Measurements from ENCODE around the gene CTNNA1. TPM values are rescaled to one million over a fixed set of nuclear protein-coding genes. Genes with fewer than 3 reads are reported as not detected.

Gene CTNNA1
- polyA plus RNA-seq, 1 donor (not counting 4 experiments of a cell fraction or from before 2014, with no cell fraction given) = 119 TPM

- TF ChIP-seq, protein P1, sequence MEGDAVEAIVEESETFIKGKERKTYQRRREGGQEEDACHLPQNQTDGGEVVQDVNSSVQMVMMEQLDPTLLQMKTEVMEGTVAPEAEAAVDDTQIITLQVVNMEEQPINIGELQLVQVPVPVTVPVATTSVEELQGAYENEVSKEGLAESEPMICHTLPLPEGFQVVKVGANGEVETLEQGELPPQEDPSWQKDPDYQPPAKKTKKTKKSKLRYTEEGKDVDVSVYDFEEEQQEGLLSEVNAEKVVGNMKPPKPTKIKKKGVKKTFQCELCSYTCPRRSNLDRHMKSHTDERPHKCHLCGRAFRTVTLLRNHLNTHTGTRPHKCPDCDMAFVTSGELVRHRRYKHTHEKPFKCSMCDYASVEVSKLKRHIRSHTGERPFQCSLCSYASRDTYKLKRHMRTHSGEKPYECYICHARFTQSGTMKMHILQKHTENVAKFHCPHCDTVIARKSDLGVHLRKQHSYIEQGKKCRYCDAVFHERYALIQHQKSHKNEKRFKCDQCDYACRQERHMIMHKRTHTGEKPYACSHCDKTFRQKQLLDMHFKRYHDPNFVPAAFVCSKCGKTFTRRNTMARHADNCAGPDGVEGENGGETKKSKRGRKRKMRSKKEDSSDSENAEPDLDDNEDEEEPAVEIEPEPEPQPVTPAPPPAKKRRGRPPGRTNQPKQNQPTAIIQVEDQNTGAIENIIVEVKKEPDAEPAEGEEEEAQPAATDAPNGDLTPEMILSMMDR (optimal IDR thresholded peaks at IDR 0.05 in 1 of 3, IDR thresholded peaks at IDR 0.05 in 1 of 3, conservative IDR thresholded peaks at IDR 0.05 in 1 of 3; ENCODE audit: extremely low read depth in 1 of 3, insufficient read depth in 2 of 3, low read length in 3 of 3) = no peak
- TF ChIP-seq EZH2 (IDR thresholded peaks at IDR 0.05; ENCODE audit: low read length) = no peak
- no peak overlapping the region for H3K9ac ChIP-seq (ENCODE audit: control insufficient read depth, extremely low read depth, insufficient read depth, low read length)
- FAIRE-seq (peak; percentile 20), DNase-seq (ENCODE audit: low read depth, low spot score) (no peak)
- H3K4me1 ChIP-seq (ENCODE audit: control insufficient read depth, extremely low read depth, insufficient read depth, low read length) = peaks cover 25% of the 10 kb centered on the region
- peaks cover 74% of the 10 kb centered on the region for H3K79me2 ChIP-seq (ENCODE audit: control insufficient read depth, insufficient read depth, low read length)
- H3K36me3 ChIP-seq (ENCODE audit: control insufficient read depth in 2 of 2, extremely low read depth in 1 of 2, insufficient read depth in 2 of 2, low read length in 2 of 2) = no peaks in the 10 kb centered on the region
- no peaks in the 10 kb centered on the region for H4K20me1 ChIP-seq (ENCODE audit: control insufficient read depth, extremely low read depth, insufficient read depth, low read length)
- no peaks in the 10 kb centered on the region for H3K27me3 ChIP-seq (ENCODE audit: control insufficient read depth, extremely low read depth, insufficient read depth, low read length)
- H3K4me2 ChIP-seq (ENCODE audit: control insufficient read depth, extremely low read depth, insufficient read depth, low read depth, low read length) = peak overlapping the region; percentile 17
- dilution Hi-C loops (cut with MboI; ENCODE audit: extremely low pct_ligation_motif_present, low sequenced_read_pairs) = no loop called here
- H3K9me3 ChIP-seq (ENCODE audit: control insufficient read depth, low read depth, low read length) = no peaks in the 10 kb centered on the region
- no peak overlapping the region for H3K4me3 ChIP-seq (ENCODE audit: control insufficient read depth in 2 of 3, extremely low read depth in 1 of 3, insufficient read depth in 2 of 3, low read depth in 1 of 3, low read length in 3 of 3)
- no peak overlapping the region for H2AFZ ChIP-seq (ENCODE audit: control insufficient read depth, low read length)
- no peak overlapping the region for H3K27ac ChIP-seq (ENCODE audit: control insufficient read depth, insufficient read depth, low read length)
- H3K9me1 ChIP-seq (ENCODE audit: control insufficient read depth, extremely low read depth, insufficient read depth, low read length) = no peaks in the 10 kb centered on the region
Observed at GRCh38 chr5:138849439-138849838, 96.2 kb downstream of the CTNNA1 start.

DNA sequence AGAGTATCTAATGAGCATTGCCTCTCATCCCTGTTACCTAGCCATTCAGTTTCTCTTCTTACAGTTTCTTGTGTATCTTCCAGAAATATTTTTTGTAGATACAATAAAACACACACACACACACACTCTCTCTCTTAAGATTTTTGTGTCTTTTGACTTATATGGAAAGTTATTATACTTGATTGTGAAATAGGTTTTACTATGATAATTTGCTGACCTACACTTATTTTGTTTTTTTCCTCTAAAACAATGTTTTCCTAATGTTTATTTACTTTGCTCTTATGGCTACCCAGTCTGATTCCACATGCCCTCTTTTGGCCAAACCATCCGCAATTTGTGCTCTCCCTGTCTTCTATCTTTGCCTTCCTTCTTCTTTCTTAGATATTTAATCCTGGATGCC is 96.7 kb downstream of the CTNNA1 start:
- DNase-seq (ENCODE audit: low read depth, low spot score) (no peak), FAIRE-seq (no peak)
- dilution Hi-C loops (cut with MboI; ENCODE audit: extremely low pct_ligation_motif_present, low sequenced_read_pairs) = no loop called here
- no peaks in the 10 kb centered on the region for H3K36me3 ChIP-seq (ENCODE audit: control insufficient read depth in 2 of 2, extremely low read depth in 1 of 2, insufficient read depth in 2 of 2, low read length in 2 of 2)
- no peak overlapping the region for H2AFZ ChIP-seq (ENCODE audit: control insufficient read depth, low read length)
- no peak overlapping the region for H3K4me2 ChIP-seq (ENCODE audit: control insufficient read depth, extremely low read depth, insufficient read depth, low read depth, low read length)
- no peak overlapping the region for H3K27ac ChIP-seq (ENCODE audit: control insufficient read depth, insufficient read depth, low read length)
- peaks cover 21% of the 10 kb centered on the region for H3K4me1 ChIP-seq (ENCODE audit: control insufficient read depth, extremely low read depth, insufficient read depth, low read length)
- TF ChIP-seq, protein P1 (optimal IDR thresholded peaks at IDR 0.05 in 1 of 3, IDR thresholded peaks at IDR 0.05 in 1 of 3, conservative IDR thresholded peaks at IDR 0.05 in 1 of 3; ENCODE audit: extremely low read depth in 1 of 3, insufficient read depth in 2 of 3, low read length in 3 of 3) = no peak
- TF ChIP-seq EZH2 (IDR thresholded peaks at IDR 0.05; ENCODE audit: low read length) = no peak
- no peak overlapping the region for H3K4me3 ChIP-seq (ENCODE audit: control insufficient read depth in 2 of 3, extremely low read depth in 1 of 3, insufficient read depth in 2 of 3, low read depth in 1 of 3, low read length in 3 of 3)
- no peaks in the 10 kb centered on the region for H4K20me1 ChIP-seq (ENCODE audit: control insufficient read depth, extremely low read depth, insufficient read depth, low read length)
- H3K9me3 ChIP-seq (ENCODE audit: control insufficient read depth, low read depth, low read length) = no peaks in the 10 kb centered on the region
- no peaks in the 10 kb centered on the region for H3K9me1 ChIP-seq (ENCODE audit: control insufficient read depth, extremely low read depth, insufficient read depth, low read length)
- no peak overlapping the region for H3K9ac ChIP-seq (ENCODE audit: control insufficient read depth, extremely low read depth, insufficient read depth, low read length)
- peaks cover 77% of the 10 kb centered on the region for H3K79me2 ChIP-seq (ENCODE audit: control insufficient read depth, insufficient read depth, low read length)
- no peaks in the 10 kb centered on the region for H3K27me3 ChIP-seq (ENCODE audit: control insufficient read depth, extremely low read depth, insufficient read depth, low read length)

Measured in keratinocyte (primary cell).